ENCODE results near the gene HIVEP3.

DNA sequence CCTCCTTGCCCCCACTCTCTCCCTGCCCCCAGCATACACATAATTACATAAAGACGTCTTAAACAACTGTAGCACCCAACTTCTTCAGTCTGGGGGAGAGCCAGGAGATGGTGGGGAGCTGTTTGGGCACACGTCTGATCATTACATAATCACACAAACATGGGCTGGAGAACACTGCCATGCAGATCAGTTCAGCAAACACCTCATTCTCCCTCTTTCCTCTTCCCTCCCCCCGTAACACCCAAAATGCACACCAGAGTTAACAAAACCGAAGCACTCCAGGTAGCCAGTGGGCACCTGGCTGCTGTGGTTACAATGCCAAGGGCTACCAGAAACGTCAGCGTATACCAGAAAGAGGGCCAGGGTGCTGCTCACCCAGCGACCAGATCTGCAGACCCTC, 1.6 kb downstream of the HIVEP3 start:
- TF ChIP-seq, protein P1, sequence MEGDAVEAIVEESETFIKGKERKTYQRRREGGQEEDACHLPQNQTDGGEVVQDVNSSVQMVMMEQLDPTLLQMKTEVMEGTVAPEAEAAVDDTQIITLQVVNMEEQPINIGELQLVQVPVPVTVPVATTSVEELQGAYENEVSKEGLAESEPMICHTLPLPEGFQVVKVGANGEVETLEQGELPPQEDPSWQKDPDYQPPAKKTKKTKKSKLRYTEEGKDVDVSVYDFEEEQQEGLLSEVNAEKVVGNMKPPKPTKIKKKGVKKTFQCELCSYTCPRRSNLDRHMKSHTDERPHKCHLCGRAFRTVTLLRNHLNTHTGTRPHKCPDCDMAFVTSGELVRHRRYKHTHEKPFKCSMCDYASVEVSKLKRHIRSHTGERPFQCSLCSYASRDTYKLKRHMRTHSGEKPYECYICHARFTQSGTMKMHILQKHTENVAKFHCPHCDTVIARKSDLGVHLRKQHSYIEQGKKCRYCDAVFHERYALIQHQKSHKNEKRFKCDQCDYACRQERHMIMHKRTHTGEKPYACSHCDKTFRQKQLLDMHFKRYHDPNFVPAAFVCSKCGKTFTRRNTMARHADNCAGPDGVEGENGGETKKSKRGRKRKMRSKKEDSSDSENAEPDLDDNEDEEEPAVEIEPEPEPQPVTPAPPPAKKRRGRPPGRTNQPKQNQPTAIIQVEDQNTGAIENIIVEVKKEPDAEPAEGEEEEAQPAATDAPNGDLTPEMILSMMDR (IDR thresholded peaks at IDR 0.05), result no peak
- TF ChIP-seq POLR2A (IDR thresholded peaks at IDR 0.05), result no peak
